ENCODE results near the gene PIGH.
"Not testable (repeated sequence)": the region's sequence is repeated elsewhere in the genome, so short reads cannot be mapped to it uniquely, and the experiment has no call there.

Gene PIGH

DNA sequence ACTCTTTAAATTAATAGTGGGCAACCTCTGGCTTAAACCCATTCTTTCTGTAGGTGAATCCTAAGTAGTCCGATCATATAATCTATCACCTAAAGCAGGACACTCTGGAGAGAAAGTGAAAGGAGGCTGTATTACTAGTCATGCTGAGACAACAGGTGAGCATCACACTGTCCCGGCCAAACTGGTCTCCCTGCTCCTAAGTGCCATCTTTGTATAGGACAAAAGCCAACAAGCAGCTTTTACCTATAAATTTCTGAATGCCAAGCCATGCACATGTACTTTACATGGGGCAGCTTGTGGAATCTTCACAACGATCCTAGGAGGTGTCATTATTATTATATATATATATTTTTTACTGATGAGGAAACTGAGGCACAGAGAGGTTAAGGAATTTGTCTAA lies 48.9 kb downstream of the PIGH start:
- Histone ChIP-seq H3K4me3 (ENCODE audit: low read length) (no peak overlapping the region), H3K79me2 (ENCODE audit: low read length) (no peaks in the 10 kb centered on the region), H2AFZ (ENCODE audit: low read depth, low read length) (no peak overlapping the region), H3K4me2 (ENCODE audit: low read length) (no peak overlapping the region), H3K9ac (ENCODE audit: low read length) (no peak overlapping the region), H4K20me1 (ENCODE audit: insufficient read depth, low read length) (no peaks in the 10 kb centered on the region), H3K27me3 (ENCODE audit: low read depth, low read length) (peaks cover 11% of the 10 kb centered on the region; the same call in 1 of the 2 replicates), H3K27ac (ENCODE audit: low read length) (no peak overlapping the region), H3K9me3 (ENCODE audit: insufficient read depth, low read length) (no peaks in the 10 kb centered on the region), H3K4me1 (ENCODE audit: low read length) (no peaks in the 10 kb centered on the region), H3K36me3 (replicated peaks; ENCODE audit: low read depth, low read length) (no peaks in the 10 kb centered on the region)
- TF ChIP-seq EZH2phosphoT487 (IDR thresholded peaks at IDR 0.05; ENCODE audit: low read depth), result no peak
- TF ChIP-seq, protein P1, sequence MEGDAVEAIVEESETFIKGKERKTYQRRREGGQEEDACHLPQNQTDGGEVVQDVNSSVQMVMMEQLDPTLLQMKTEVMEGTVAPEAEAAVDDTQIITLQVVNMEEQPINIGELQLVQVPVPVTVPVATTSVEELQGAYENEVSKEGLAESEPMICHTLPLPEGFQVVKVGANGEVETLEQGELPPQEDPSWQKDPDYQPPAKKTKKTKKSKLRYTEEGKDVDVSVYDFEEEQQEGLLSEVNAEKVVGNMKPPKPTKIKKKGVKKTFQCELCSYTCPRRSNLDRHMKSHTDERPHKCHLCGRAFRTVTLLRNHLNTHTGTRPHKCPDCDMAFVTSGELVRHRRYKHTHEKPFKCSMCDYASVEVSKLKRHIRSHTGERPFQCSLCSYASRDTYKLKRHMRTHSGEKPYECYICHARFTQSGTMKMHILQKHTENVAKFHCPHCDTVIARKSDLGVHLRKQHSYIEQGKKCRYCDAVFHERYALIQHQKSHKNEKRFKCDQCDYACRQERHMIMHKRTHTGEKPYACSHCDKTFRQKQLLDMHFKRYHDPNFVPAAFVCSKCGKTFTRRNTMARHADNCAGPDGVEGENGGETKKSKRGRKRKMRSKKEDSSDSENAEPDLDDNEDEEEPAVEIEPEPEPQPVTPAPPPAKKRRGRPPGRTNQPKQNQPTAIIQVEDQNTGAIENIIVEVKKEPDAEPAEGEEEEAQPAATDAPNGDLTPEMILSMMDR (IDR thresholded peaks at IDR 0.05; ENCODE audit: low read depth, low read length), result no peak

DNA sequence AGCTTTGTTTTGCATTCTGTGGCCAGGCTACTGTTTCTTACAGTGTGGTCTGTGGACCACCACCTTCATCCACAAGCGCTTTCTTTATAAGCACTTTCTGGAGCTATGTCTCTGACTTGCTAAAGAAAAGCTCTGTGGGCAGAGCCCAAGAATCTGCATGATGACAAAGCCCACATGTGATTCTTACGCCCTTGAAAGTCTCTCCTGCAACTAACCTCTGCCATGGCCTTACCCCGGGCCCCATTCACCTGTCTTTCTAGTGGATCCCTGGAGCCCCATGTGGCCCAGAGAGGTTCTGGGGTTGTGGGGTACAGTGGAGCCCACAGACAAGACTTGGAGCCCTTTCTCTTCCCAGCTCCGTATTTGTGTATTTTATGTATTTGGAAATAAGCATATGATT lies 50.3 kb downstream of the PIGH start:
- Histone ChIP-seq H3K4me2 (ENCODE audit: low read length) (no peak overlapping the region), H3K4me1 (ENCODE audit: low read length) (no peaks in the 10 kb centered on the region), H3K79me2 (ENCODE audit: low read length) (no peaks in the 10 kb centered on the region), H2AFZ (ENCODE audit: low read depth, low read length) (no peak overlapping the region), H3K27ac (ENCODE audit: low read length) (no peak overlapping the region), H3K9me3 (ENCODE audit: insufficient read depth, low read length) (peaks cover 6% of the 10 kb centered on the region), H3K9ac (ENCODE audit: low read length) (no peak overlapping the region), H4K20me1 (ENCODE audit: insufficient read depth, low read length) (no peaks in the 10 kb centered on the region), H3K4me3 (ENCODE audit: low read length) (no peak overlapping the region), H3K36me3 (replicated peaks; ENCODE audit: low read depth, low read length) (no peaks in the 10 kb centered on the region), H3K27me3 (ENCODE audit: low read depth, low read length) (peaks cover 16% of the 10 kb centered on the region)
- TF ChIP-seq, protein P1 (IDR thresholded peaks at IDR 0.05; ENCODE audit: low read depth, low read length), result no peak
- TF ChIP-seq EZH2phosphoT487 (IDR thresholded peaks at IDR 0.05; ENCODE audit: low read depth), result no peak

DNA sequence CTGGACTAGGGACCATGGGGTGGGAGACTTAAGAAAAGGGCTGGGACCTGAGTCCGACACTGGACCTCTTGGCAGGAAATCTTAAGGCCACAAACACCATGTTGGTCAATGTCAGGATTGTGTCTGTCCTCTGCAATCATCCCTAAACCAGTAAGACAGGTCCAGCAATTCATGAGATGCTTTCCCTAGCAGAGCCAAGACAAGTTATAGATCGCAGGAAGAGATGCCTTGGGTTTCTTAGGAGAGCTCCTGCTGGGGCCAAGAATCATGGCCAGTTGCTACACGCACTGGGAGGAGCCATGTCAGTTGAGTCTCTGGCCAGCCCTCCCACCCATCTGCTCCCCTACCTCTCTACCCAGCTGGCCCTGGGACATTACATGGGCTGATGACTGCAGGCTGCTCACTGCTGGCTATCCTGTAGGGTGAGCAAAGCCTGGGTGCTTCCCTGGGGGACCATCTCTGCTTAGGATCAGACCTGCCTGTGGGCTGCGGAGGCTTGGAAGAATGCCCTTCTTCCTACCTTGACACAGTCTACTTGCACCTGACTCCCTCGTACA lies 52.8 kb downstream of the PIGH start:
- H3K27ac ChIP-seq (ENCODE audit: low read length), result no peak overlapping the region
- no peaks in the 10 kb centered on the region for H3K4me1 ChIP-seq (ENCODE audit: low read length)
- H3K9me3 ChIP-seq (ENCODE audit: insufficient read depth, low read length), result peaks cover 8% of the 10 kb centered on the region
- no peak overlapping the region for H3K9ac ChIP-seq (ENCODE audit: low read length)
- H3K36me3 ChIP-seq (replicated peaks; ENCODE audit: low read depth, low read length), result no peaks in the 10 kb centered on the region
- TF ChIP-seq EZH2phosphoT487 (IDR thresholded peaks at IDR 0.05; ENCODE audit: low read depth), result no peak
- TF ChIP-seq, protein P1 (IDR thresholded peaks at IDR 0.05; ENCODE audit: low read depth, low read length), result no peak
- H2AFZ ChIP-seq (ENCODE audit: low read depth, low read length), result no peak overlapping the region
- no peaks in the 10 kb centered on the region for H4K20me1 ChIP-seq (ENCODE audit: insufficient read depth, low read length)
- H3K4me2 ChIP-seq (ENCODE audit: low read length), result no peak overlapping the region
- peaks cover 22% of the 10 kb centered on the region for H3K27me3 ChIP-seq (ENCODE audit: low read depth, low read length)
- H3K4me3 ChIP-seq (ENCODE audit: low read length), result no peak overlapping the region
- no peaks in the 10 kb centered on the region for H3K79me2 ChIP-seq (ENCODE audit: low read length)

DNA sequence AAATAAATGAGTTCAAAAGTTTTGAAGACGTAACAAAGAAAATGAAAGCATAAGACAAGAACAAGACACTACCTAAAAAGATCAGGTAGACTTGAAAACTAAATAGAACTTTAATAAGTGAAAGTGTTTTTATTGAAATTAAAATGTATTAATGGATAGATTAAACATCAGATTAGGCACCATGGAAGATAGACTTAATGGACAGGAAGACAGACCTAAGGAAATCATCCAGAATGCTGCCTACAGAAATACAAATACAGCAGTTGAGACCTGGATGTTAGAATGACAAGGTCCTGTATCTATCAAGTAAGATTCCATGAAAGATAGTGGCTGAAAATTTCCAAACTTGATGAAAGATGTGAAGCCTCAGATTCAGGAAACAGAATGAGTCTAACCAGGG lies 55.5 kb downstream of the PIGH start:
- H3K27ac ChIP-seq (ENCODE audit: low read length), result no peak overlapping the region
- no peaks in the 10 kb centered on the region for H4K20me1 ChIP-seq (ENCODE audit: insufficient read depth, low read length)
- peaks cover 7% of the 10 kb centered on the region; the same call in 1 of the 2 replicates for H3K4me1 ChIP-seq (ENCODE audit: low read length)
- H3K36me3 ChIP-seq (replicated peaks; ENCODE audit: low read depth, low read length), result no peaks in the 10 kb centered on the region
- no peak overlapping the region for H3K4me3 ChIP-seq (ENCODE audit: low read length)
- peaks cover 42% of the 10 kb centered on the region for H3K27me3 ChIP-seq (ENCODE audit: low read depth, low read length)
- no peak overlapping the region for H3K9ac ChIP-seq (ENCODE audit: low read length)
- no peak overlapping the region for H2AFZ ChIP-seq (ENCODE audit: low read depth, low read length)
- TF ChIP-seq, protein P1 (IDR thresholded peaks at IDR 0.05; ENCODE audit: low read depth, low read length), result no peak
- TF ChIP-seq EZH2phosphoT487 (IDR thresholded peaks at IDR 0.05; ENCODE audit: low read depth), result no peak
- no peaks in the 10 kb centered on the region for H3K79me2 ChIP-seq (ENCODE audit: low read length)
- H3K9me3 ChIP-seq (ENCODE audit: insufficient read depth, low read length), result peaks cover 8% of the 10 kb centered on the region
- no peak overlapping the region for H3K4me2 ChIP-seq (ENCODE audit: low read length)

DNA sequence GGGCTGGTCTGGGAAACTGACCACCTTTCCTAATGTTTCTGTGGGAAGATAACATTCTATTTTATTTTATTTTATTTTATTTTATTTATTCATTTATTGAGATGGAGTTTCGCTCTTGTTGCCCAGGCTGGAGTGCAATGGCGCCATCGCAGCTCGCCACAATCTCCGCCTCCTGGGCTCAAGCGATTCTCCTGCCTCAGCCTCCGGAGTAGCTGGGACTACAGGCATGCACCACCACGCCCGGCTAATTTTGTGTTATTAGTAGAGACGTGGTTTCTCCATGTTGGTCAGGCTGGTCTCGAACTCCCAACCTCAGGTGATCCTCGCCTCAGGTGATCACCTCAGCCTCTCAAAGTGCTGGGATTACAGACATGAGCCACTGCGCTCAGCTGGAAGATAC lies 57.4 kb downstream of the PIGH start:
- H3K79me2 ChIP-seq (ENCODE audit: low read length); H3K4me1 ChIP-seq (ENCODE audit: low read length); H4K20me1 ChIP-seq (ENCODE audit: insufficient read depth, low read length); H3K4me2 ChIP-seq (ENCODE audit: low read length); H3K9me3 ChIP-seq (ENCODE audit: insufficient read depth, low read length); H3K36me3 ChIP-seq (replicated peaks; ENCODE audit: low read depth, low read length); H3K27ac ChIP-seq (ENCODE audit: low read length); H3K9ac ChIP-seq (ENCODE audit: low read length); H2AFZ ChIP-seq (ENCODE audit: low read depth, low read length); H3K4me3 ChIP-seq (ENCODE audit: low read length): not testable (repeated sequence)
- H3K27me3 ChIP-seq (ENCODE audit: low read depth, low read length), result peaks cover 57% of the 10 kb centered on the region
